ENCODE measurements around the gene MBNL2.

Gene MBNL2

GRCh38 chr13:97423300-97424045 lies 201.3 kb downstream of the MBNL2 start:
- no peaks in the 10 kb centered on the region for H3F3A ChIP-seq (ENCODE audit: control insufficient read depth, insufficient read depth)
- H3K4me1 ChIP-seq (ENCODE audit: control insufficient read depth, low read length): no peaks in the 10 kb centered on the region
- H3K36me3 ChIP-seq (ENCODE audit: control insufficient read depth, low read length): no peaks in the 10 kb centered on the region
- no peak overlapping the region for H3K4me2 ChIP-seq (ENCODE audit: low read length)
- no peak overlapping the region for H3K27ac ChIP-seq (ENCODE audit: low read depth, low read length)
- H3K4me3 ChIP-seq (ENCODE audit: low read length): no peak overlapping the region
- TF ChIP-seq EZH2phosphoT487 (IDR thresholded peaks at IDR 0.05; ENCODE audit: borderline replicate concordance, low read length) (no peak), CTCF (IDR thresholded peaks at IDR 0.05; ENCODE audit: low read depth, low read length, poor library complexity, severe bottlenecking) (no peak)
- no peaks in the 10 kb centered on the region; the same call in 1 of the 2 replicates for H3K27me3 ChIP-seq (ENCODE audit: control insufficient read depth, low read length)
- H3K9me3 ChIP-seq (ENCODE audit: control insufficient read depth, insufficient read depth, low read length): no peaks in the 10 kb centered on the region
- no peaks in the 10 kb centered on the region for H3K79me2 ChIP-seq (ENCODE audit: control insufficient read depth, low read length)
- no peaks in the 10 kb centered on the region for H4K20me1 ChIP-seq (ENCODE audit: control insufficient read depth, insufficient read depth, low read depth, low read length)
- no peaks in the 10 kb centered on the region for H3K9me2 ChIP-seq (replicated peaks; ENCODE audit: control insufficient read depth, low read length)

- Histone ChIP-seq H3K27me3 (ENCODE audit: control insufficient read depth, low read length) (no peaks in the 10 kb centered on the region; the same call in 1 of the 2 replicates), H3K9me3 (ENCODE audit: control insufficient read depth, insufficient read depth, low read length) (no peaks in the 10 kb centered on the region), H3K79me2 (ENCODE audit: control insufficient read depth, low read length) (no peaks in the 10 kb centered on the region), H3K4me2 (ENCODE audit: low read length) (no peak overlapping the region), H4K20me1 (ENCODE audit: control insufficient read depth, insufficient read depth, low read depth, low read length) (no peaks in the 10 kb centered on the region), H3K36me3 (ENCODE audit: control insufficient read depth, low read length) (no peaks in the 10 kb centered on the region), H3F3A (ENCODE audit: control insufficient read depth, insufficient read depth) (no peaks in the 10 kb centered on the region), H3K4me1 (ENCODE audit: control insufficient read depth, low read length) (no peaks in the 10 kb centered on the region), H3K4me3 (ENCODE audit: low read length) (no peak overlapping the region), H3K9me2 (replicated peaks; ENCODE audit: control insufficient read depth, low read length) (no peaks in the 10 kb centered on the region), H3K27ac (ENCODE audit: low read depth, low read length) (no peak overlapping the region)
- TF ChIP-seq EZH2phosphoT487 (IDR thresholded peaks at IDR 0.05; ENCODE audit: borderline replicate concordance, low read length): no peak
These were observed 203.5 kb downstream of the MBNL2 start for GRCh38 chr13:97425590-97425989.

DNA sequence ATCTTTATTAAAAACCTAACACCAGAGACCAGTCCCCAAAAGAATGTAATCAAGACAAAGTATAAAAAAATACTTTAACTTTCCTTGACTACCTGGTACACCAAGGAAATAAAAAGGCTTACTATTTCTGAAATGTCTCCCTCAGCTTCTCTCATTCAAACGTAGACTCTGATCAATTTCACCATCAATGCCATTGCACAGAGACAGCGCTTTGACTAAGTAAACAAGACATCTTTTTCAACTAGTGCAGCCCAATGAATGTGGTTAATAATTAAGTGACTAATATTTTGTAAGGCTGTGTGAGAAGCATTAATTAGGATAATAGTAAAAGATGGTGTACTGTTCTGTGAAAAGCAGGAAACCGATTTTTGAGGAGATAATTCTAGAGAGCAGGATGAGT lies 204.6 kb downstream of the MBNL2 start:
- Histone ChIP-seq H3K4me3 (ENCODE audit: low read length) (no peak overlapping the region), H3K4me1 (ENCODE audit: control insufficient read depth, low read length) (peaks cover 5% of the 10 kb centered on the region), H3K9me3 (ENCODE audit: control insufficient read depth, insufficient read depth, low read length) (no peaks in the 10 kb centered on the region), H3K4me2 (ENCODE audit: low read length) (no peak overlapping the region), H3K36me3 (ENCODE audit: control insufficient read depth, low read length) (no peaks in the 10 kb centered on the region), H3F3A (ENCODE audit: control insufficient read depth, insufficient read depth) (no peaks in the 10 kb centered on the region), H3K27ac (ENCODE audit: low read depth, low read length) (no peak overlapping the region), H3K9me2 (replicated peaks; ENCODE audit: control insufficient read depth, low read length) (no peaks in the 10 kb centered on the region), H3K27me3 (ENCODE audit: control insufficient read depth, low read length) (no peaks in the 10 kb centered on the region; the same call in 1 of the 2 replicates), H4K20me1 (ENCODE audit: control insufficient read depth, insufficient read depth, low read depth, low read length) (no peaks in the 10 kb centered on the region), H3K79me2 (ENCODE audit: control insufficient read depth, low read length) (no peaks in the 10 kb centered on the region)
- TF ChIP-seq EZH2phosphoT487 (IDR thresholded peaks at IDR 0.05; ENCODE audit: borderline replicate concordance, low read length) (no peak), CTCF (IDR thresholded peaks at IDR 0.05; ENCODE audit: low read depth, low read length, poor library complexity, severe bottlenecking) (no peak)

- peaks cover 2% of the 10 kb centered on the region; the same call in 1 of the 2 replicates for H3K36me3 ChIP-seq (ENCODE audit: control insufficient read depth, low read length)
- H3K4me3 ChIP-seq (ENCODE audit: low read length): no peak overlapping the region
- H3K9me2 ChIP-seq (replicated peaks; ENCODE audit: control insufficient read depth, low read length): no peaks in the 10 kb centered on the region
- no peaks in the 10 kb centered on the region for H4K20me1 ChIP-seq (ENCODE audit: control insufficient read depth, insufficient read depth, low read depth, low read length)
- H3K79me2 ChIP-seq (ENCODE audit: control insufficient read depth, low read length): peaks cover 4% of the 10 kb centered on the region
- H3F3A ChIP-seq (ENCODE audit: control insufficient read depth, insufficient read depth): 0 out of 2 replicates have a peak, but pooled peaks cover 2% of the 10 kb centered on the region
- H3K9me3 ChIP-seq (ENCODE audit: control insufficient read depth, insufficient read depth, low read length): no peaks in the 10 kb centered on the region
- TF ChIP-seq EZH2phosphoT487 (IDR thresholded peaks at IDR 0.05; ENCODE audit: borderline replicate concordance, low read length) (no peak), CTCF (IDR thresholded peaks at IDR 0.05; ENCODE audit: low read depth, low read length, poor library complexity, severe bottlenecking) (no peak)
- H3K4me2 ChIP-seq (ENCODE audit: low read length): no peak overlapping the region
- peaks cover 6% of the 10 kb centered on the region for H3K4me1 ChIP-seq (ENCODE audit: control insufficient read depth, low read length)
- no peaks in the 10 kb centered on the region; the same call in 1 of the 2 replicates for H3K27me3 ChIP-seq (ENCODE audit: control insufficient read depth, low read length)
- H3K27ac ChIP-seq (ENCODE audit: low read depth, low read length): no peak overlapping the region
These were observed 207.5 kb downstream of the MBNL2 start for GRCh38 chr13:97429681-97430081.

Measured in DOHH2 (cell line).